ENCODE results near the gene CHSY3. TPM values are rescaled to one million over a fixed set of nuclear protein-coding genes. Genes with fewer than 3 reads are reported as not detected.

The CHSY3 gene
- total RNA-seq, 1 donor from 2014 or later, result 3.9 TPM

GRCh38 chr5:130078661-130079060 is 174.4 kb downstream of the CHSY3 start:
- intact Hi-C loops (cut with DNase I), result no loop called here

DNA sequence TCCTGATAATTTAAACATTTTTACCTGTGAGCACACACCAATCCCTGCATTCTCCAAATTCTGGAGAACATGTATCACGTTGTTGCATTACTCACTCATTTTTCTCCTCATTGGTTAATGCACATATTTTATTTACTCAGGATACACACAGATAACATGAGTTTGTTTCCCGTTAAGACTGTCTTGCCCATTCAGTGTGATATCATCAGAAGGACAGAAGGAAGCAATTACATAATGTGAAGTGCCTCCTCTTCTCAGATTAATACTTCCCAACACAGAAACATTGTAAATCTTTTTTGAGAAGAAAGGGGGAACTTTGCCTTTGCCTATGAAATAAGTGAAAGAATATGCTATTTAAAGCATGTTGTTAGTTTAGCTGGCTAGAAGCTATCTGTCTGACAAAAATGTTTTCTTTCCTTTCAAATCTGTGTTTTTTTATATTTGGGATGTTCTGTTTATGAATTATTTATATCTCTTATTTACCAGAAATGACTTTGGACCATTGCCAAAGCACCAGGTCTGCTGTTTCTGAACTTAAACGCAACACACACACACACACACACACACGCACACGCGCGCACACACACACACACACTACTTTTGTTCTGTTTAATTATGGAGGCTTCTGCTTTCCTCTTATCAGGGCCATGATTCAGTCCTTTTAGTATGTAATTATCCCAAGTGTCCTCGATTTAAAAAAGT is 186.5 kb downstream of the CHSY3 start:
- Histone ChIP-seq H3K27ac (no peak overlapping the region), H3K4me1 (peaks cover 7% of the 10 kb centered on the region), H3K9me3 (no peaks in the 10 kb centered on the region), H3K27me3 (no peaks in the 10 kb centered on the region), H3K4me3 (no peak overlapping the region), H3K36me3 (no peaks in the 10 kb centered on the region)
- no peak for DNase-seq (ENCODE audit: extremely low spot score in 2 of 2)
- intact Hi-C loops (cut with DNase I), result no loop called here
- no peak for TF ChIP-seq POLR2A (IDR thresholded peaks at IDR 0.05)

More at GRCh38 chr5:130078661-130079060, 174.4 kb downstream of the CHSY3 start:
- TF ChIP-seq POLR2AphosphoS5 (IDR thresholded peaks at IDR 0.05; ENCODE audit: insufficient read depth in 1 of 2, low read depth in 1 of 2) (no peak), POLR2A (IDR thresholded peaks at IDR 0.05) (no peak), CTCF (IDR thresholded peaks at IDR 0.05) (no peak)
- Histone ChIP-seq H3K27ac (no peak overlapping the region), H3K9me3 (no peaks in the 10 kb centered on the region), H3K36me3 (no peaks in the 10 kb centered on the region), H3K27me3 (no peaks in the 10 kb centered on the region), H3K4me1 (no peaks in the 10 kb centered on the region), H3K4me3 (no peak overlapping the region)
- no peak for DNase-seq (ENCODE audit: extremely low spot score in 2 of 2)

- Histone ChIP-seq H3K9me3 (no peaks in the 10 kb centered on the region), H3K27me3 (no peaks in the 10 kb centered on the region), H3K27ac (no peak overlapping the region), H3K36me3 (no peaks in the 10 kb centered on the region), H3K4me1 (peaks cover 7% of the 10 kb centered on the region), H3K4me3 (no peak overlapping the region)
- DNase-seq (ENCODE audit: extremely low spot score in 2 of 2), result no peak
- TF ChIP-seq POLR2A (IDR thresholded peaks at IDR 0.05) (no peak), CTCF (IDR thresholded peaks at IDR 0.05) (no peak), POLR2AphosphoS5 (IDR thresholded peaks at IDR 0.05; ENCODE audit: insufficient read depth in 1 of 2, low read depth in 1 of 2) (no peak)
- intact Hi-C loops (cut with DNase I), result no loop called here
Measured at GRCh38 chr5:130092991-130093390, 188.7 kb downstream of the CHSY3 start.

DNA sequence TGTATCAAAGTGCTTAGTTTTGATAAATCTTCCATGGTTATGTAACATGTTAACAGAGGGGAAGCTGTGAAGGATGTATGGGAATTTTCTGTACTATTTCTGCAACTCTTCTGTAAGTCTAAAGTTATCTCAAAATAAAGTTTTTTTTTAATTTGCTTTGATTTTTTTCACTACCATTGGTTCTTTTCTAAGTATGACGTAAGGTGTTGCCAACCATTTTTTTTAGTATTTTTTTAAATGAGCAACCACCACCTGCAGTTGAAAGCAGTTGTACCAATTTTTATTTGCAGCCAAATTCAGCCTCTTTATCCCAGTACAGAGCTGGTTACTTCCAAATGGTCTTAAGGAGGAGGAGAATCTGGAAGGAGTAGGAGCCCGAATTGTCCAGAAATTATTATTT is 192.2 kb downstream of the CHSY3 start:
- no peak for TF ChIP-seq CTCF (IDR thresholded peaks at IDR 0.05)
- TF ChIP-seq POLR2A (IDR thresholded peaks at IDR 0.05), result no peak
- no peak for TF ChIP-seq POLR2AphosphoS5 (IDR thresholded peaks at IDR 0.05; ENCODE audit: insufficient read depth in 1 of 2, low read depth in 1 of 2)
- no peak overlapping the region for H3K4me3 ChIP-seq
- H3K27ac ChIP-seq, result no peak overlapping the region
- intact Hi-C loops (cut with DNase I), result no loop called here
- H3K36me3 ChIP-seq, result no peaks in the 10 kb centered on the region
- no peaks in the 10 kb centered on the region for H3K27me3 ChIP-seq
- H3K9me3 ChIP-seq, result no peaks in the 10 kb centered on the region
- no peaks in the 10 kb centered on the region for H3K4me1 ChIP-seq
- DNase-seq (ENCODE audit: extremely low spot score in 2 of 2), result no peak

DNA sequence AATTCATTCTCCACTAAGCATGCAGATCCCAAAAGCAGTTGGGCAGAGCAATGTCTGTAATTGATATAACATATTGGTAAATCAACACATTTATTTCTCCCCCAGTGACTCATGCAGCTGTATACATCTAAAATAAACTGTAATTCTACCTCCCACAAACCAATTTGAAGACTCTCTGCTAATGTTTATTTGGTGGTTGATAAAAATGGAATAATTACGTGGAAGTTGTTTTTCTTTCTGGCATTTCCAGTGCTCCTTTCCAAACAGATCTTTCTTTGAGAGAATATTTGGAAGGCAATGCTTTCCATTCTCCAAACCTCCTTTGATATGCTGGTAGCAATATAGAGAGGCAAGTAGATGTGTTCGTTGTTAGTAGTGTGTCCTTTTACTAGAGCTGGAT is 194.7 kb downstream of the CHSY3 start:
- DNase-seq (ENCODE audit: extremely low spot score in 2 of 2), result no peak
- intact Hi-C loops (cut with DNase I), result no loop called here
- no peaks in the 10 kb centered on the region for H3K36me3 ChIP-seq
- no peaks in the 10 kb centered on the region for H3K27me3 ChIP-seq
- H3K4me1 ChIP-seq, result no peaks in the 10 kb centered on the region
- no peak overlapping the region for H3K4me3 ChIP-seq
- TF ChIP-seq POLR2A (IDR thresholded peaks at IDR 0.05) (no peak), CTCF (IDR thresholded peaks at IDR 0.05) (no peak)
- H3K27ac ChIP-seq, result no peak overlapping the region
- no peaks in the 10 kb centered on the region for H3K9me3 ChIP-seq
